Colonic mucosa (tissue), 4 donors: ENCODE measurements around the gene TMEM190. TPM values are rescaled to one million over a fixed set of nuclear protein-coding genes. Genes with fewer than 3 reads are reported as not detected.
"Not testable (repeated sequence)": the region's sequence is repeated elsewhere in the genome, so short reads cannot be mapped to it uniquely, and the experiment has no call there.

Source experiments
- DNase-seq: peaks from one replicate; pipeline ENCODE4 v3.0.0-alpha.2; 2020
- H3K27ac ChIP-seq: fragments of 200-600 bp; one replicate; pipeline ENCODE4 v1.8.0; 2021
- H3K27me3 ChIP-seq: fragments of 200-600 bp; one replicate; pipeline ENCODE4 v1.8.0; 2021
- H3K36me3 ChIP-seq: fragments of 200-600 bp; one replicate; pipeline ENCODE4 v1.8.0; 2021
- H3K4me1 ChIP-seq: fragments of 200-600 bp; one replicate; pipeline ENCODE4 v1.8.0; 2021; ENCODE audit warnings: mild to moderate bottlenecking
- H3K4me3 ChIP-seq: fragments of 200-600 bp; one replicate; pipeline ENCODE4 v1.8.0; 2021
- H3K9ac ChIP-seq, 2 donors: one replicate each; pipeline ENCODE4 v1.7.0; 2013; ENCODE audit warnings: control low read depth in 2 of 2, low read depth in 2 of 2, low read length in 2 of 2
- H3K9me3 ChIP-seq: fragments of 200-600 bp; one replicate; pipeline ENCODE4 v1.8.0; 2021
- intact Hi-C: fragments of 100-400 bp; cut with DNase I; formaldehyde crosslinking; loops from one replicate; pipeline ENCODE4 v1.14.1; 2022
- total RNA-seq, 2 donors: library from RNA; stranded (reverse); fragmentation: NEBNext Ultra II Directional in 1 of 2; extraction: Animal tissue kit (Norgen Biotek cat#: 25700) in 1 of 2; gene quantifications; one replicate each; pipeline ENCODE4 v1.2.1, GENCODE V29; 2021
- TF ChIP-seq, protein P1 (sequence below): fragments of 200-600 bp; IDR thresholded peaks from one replicate; pipeline ENCODE4 v1.8.0; 2022; ENCODE audit warnings: antibody characterized with exemption, mild to moderate bottlenecking
- donor health status: healthy.
- donor health status: DM: no; HTN: no; CAD: no.
- donor health status: DM: no; HTN: no; CAD: no.

TMEM190 gene
- total RNA-seq, result not detected

DNA sequence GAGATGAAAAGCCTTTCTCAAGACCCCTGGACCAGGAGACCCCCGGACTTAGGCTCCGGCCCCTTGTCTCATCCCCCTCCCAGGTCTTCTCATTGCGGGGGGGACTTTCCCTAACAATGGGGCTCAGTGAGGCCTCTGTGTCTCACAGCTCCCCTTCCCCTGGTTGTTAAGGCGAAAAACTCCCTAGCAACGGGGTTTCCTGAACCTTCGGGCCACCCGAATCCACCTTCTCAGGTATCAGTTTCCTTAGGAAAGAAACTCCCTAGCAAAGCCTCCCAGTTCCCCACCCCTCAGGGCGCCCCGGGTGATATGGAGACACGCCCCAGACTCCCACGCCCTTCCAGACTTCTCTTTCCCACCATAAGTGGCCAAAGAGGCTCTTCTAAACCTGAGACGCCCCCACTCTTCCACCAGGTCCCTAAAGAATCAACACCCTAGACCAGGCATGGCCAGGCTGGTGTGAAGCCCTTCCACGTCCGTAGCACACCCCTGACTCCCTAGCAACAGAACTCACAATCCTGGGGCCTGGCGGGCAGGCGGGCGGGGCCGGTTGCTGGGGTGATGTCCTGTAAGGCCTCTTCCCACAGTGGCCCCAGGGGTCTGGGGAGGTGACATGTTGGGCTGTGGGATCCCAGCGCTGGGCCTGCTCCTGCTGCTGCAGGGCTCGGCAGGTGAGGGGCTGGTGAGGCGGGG is at the start of gene TMEM190:
TSS of gene TMEM190 (plus strand) at position 586 of the 693 bp plus-strand sequence. CDS start at position 614, 28 bp downstream.
- no peak for DNase-seq
- Histone ChIP-seq H3K36me3 (no peaks in the 10 kb centered on the region), H3K4me1 (no peaks in the 10 kb centered on the region), H3K27me3 (peaks cover 21% of the 10 kb centered on the region), H3K27ac (no peak within 1 kb of the TSS), H3K9ac (no peak within 1 kb of the TSS), H3K9me3 (no peaks in the 10 kb centered on the region), H3K4me3 (no peak within 1 kb of the TSS)
- intact Hi-C loops, result no loop called here
- TF ChIP-seq, protein P1, sequence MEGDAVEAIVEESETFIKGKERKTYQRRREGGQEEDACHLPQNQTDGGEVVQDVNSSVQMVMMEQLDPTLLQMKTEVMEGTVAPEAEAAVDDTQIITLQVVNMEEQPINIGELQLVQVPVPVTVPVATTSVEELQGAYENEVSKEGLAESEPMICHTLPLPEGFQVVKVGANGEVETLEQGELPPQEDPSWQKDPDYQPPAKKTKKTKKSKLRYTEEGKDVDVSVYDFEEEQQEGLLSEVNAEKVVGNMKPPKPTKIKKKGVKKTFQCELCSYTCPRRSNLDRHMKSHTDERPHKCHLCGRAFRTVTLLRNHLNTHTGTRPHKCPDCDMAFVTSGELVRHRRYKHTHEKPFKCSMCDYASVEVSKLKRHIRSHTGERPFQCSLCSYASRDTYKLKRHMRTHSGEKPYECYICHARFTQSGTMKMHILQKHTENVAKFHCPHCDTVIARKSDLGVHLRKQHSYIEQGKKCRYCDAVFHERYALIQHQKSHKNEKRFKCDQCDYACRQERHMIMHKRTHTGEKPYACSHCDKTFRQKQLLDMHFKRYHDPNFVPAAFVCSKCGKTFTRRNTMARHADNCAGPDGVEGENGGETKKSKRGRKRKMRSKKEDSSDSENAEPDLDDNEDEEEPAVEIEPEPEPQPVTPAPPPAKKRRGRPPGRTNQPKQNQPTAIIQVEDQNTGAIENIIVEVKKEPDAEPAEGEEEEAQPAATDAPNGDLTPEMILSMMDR, result no peak

GRCh38 chr19:55328774-55329318 is 47.8 kb upstream of the TMEM190 start:
- H3K4me1 ChIP-seq, H3K4me3 ChIP-seq, H3K9me3 ChIP-seq, DNase-seq, H3K36me3 ChIP-seq, H3K9ac ChIP-seq, intact Hi-C loops, H3K27me3 ChIP-seq, H3K27ac ChIP-seq: not testable (repeated sequence)

GRCh38 chr19:55329791-55330190 is 46.8 kb upstream of the TMEM190 start:
- H3K9ac ChIP-seq, DNase-seq, H3K36me3 ChIP-seq, H3K27me3 ChIP-seq, H3K27ac ChIP-seq, intact Hi-C loops, H3K4me3 ChIP-seq, H3K4me1 ChIP-seq, H3K9me3 ChIP-seq: not testable (repeated sequence)

DNA sequence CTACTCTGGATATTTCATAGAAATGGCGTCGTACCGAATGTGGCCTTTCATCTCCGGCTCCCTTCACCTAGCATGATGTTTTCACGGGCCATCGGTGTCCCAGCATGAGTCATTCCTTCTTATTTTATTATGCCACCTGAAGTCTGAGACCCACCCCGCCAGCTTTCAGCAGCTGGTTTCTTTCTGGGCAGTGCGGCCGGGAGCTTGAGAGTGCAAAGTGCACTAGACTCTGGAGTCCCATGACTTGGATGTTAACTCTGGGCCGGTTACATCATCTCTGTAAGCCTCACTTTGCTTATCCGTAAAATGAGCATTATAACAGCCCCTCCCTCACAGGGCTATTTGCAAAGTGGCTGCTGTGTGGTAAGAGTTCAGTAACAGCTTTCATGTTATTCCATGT is 42.8 kb upstream of the TMEM190 start:
- intact Hi-C loops, result no loop called here
- TF ChIP-seq, protein P1, result no peak
- Histone ChIP-seq H3K4me1 (no peaks in the 10 kb centered on the region), H3K27me3 (no peaks in the 10 kb centered on the region), H3K9me3 (no peaks in the 10 kb centered on the region), H3K36me3 (no peaks in the 10 kb centered on the region), H3K27ac (peak overlapping the region; percentile 65), H3K4me3 (no peak overlapping the region), H3K9ac (no peak overlapping the region)
- peak; percentile 85 for DNase-seq

DNA sequence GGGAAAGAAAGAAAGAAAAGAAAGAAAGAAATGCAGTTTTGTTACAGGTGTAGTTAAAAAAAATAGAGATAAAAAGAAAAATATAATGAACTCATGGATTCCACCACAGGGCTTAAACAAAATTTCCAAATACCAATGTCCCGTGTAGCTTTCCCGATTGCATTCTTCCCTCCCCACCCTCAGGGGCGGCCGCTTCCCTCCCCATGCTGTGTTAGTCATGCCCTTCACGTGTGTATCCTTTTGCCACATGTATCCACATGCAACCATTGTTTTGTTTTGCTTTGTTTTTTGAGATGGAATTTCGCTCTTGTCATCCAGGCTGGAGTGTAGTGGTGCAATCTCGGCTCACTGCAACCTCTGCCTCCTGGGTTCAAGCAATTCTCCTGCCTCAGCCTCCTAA is 40.5 kb upstream of the TMEM190 start:
- intact Hi-C loops, result no loop called here

GRCh38 chr19:55339105-55339888 is 37.3 kb upstream of the TMEM190 start, which contains the start of gene KMT5C:
TSS of gene KMT5C (plus strand) at chr19:55339876. CDS start at chr19:55341937, 2,061 bp downstream.
- Histone ChIP-seq H3K9ac (peak within 1 kb of the TSS; percentile 89 to 98), H3K27me3 (no peaks in the 10 kb centered on the region), H3K27ac (peak within 1 kb of the TSS; percentile 91), H3K4me1 (no peaks in the 10 kb centered on the region), H3K9me3 (no peaks in the 10 kb centered on the region), H3K4me3 (peak within 1 kb of the TSS; percentile 47), H3K36me3 (peaks cover 5% of the 10 kb centered on the region)
- TF ChIP-seq, protein P1, result peak; percentile 11
- DNase-seq, result peak; percentile 100
- intact Hi-C loops, result no loop called here

More for the DNA sequence above, 40.5 kb upstream of the TMEM190 start:
- no peak overlapping the region for H3K9ac ChIP-seq
- H3K9me3 ChIP-seq, result no peaks in the 10 kb centered on the region
- no peaks in the 10 kb centered on the region for H3K36me3 ChIP-seq
- no peaks in the 10 kb centered on the region for H3K27me3 ChIP-seq
- H3K27ac ChIP-seq, result no peak overlapping the region
- H3K4me1 ChIP-seq, result no peaks in the 10 kb centered on the region
- TF ChIP-seq, protein P1, result no peak
- no peak overlapping the region for H3K4me3 ChIP-seq
- no peak for DNase-seq
